Fibroblast of lung (primary cell): ENCODE measurements around the gene UPK1B. TPM values are rescaled to one million over a fixed set of nuclear protein-coding genes. Genes with fewer than 3 reads are reported as not detected.
"Not testable (repeated sequence)": the region's sequence is repeated elsewhere in the genome, so short reads cannot be mapped to it uniquely, and the experiment has no call there.

Experiments
- DNase-seq, 2 donors: peaks; one replicate each; pipeline versions ENCODE4 v3.0.0 to v3.0.0-alpha.2; 2010; ENCODE audit warnings: low read depth in 2 of 2
- H2AFZ ChIP-seq: 2 replicates; pipeline ENCODE4 v1.5.1; 2012; ENCODE audit warnings: low read length, control low read depth, inconsistent platforms
- H3K27ac ChIP-seq: 2 replicates; pipeline ENCODE4 v1.5.1; 2011; ENCODE audit warnings: low read length, control low read depth; ENCODE audit not compliant: insufficient read depth
- H3K27me3 ChIP-seq: 2 replicates; pipeline ENCODE4 v1.5.1; 2011; ENCODE audit warnings: mild to moderate bottlenecking, low read length; ENCODE audit not compliant: control insufficient read depth, insufficient read depth
- H3K36me3 ChIP-seq: 2 replicates; pipeline ENCODE4 v1.5.1; 2011; ENCODE audit warnings: low read length; ENCODE audit not compliant: control insufficient read depth, insufficient read depth
- H3K4me1 ChIP-seq: 2 replicates; pipeline ENCODE4 v1.5.1; 2011; ENCODE audit warnings: low read length; ENCODE audit not compliant: control insufficient read depth, insufficient read depth; ENCODE audit errors: extremely low read depth
- H3K4me2 ChIP-seq: 2 replicates; pipeline ENCODE4 v1.5.1; 2011; ENCODE audit warnings: low read length, control low read depth; ENCODE audit not compliant: insufficient read depth; ENCODE audit errors: extremely low read depth
- H3K4me3 ChIP-seq, 4 experiments: fragments of 200-600 bp in 1 of 4; sonication (generic) in 1 of 4; replicated peaks in 1 of 4; 2 replicates each; pipeline ENCODE4 v1.5.1; 2011 to 2016; ENCODE audit warnings: low read length in 4 of 4, low read depth in 3 of 4, mild to moderate bottlenecking in 3 of 4, control low read depth in 2 of 4, inconsistent platforms in 1 of 4, mixed read lengths in 1 of 4; ENCODE audit not compliant: insufficient read depth in 1 of 4; ENCODE audit errors: control extremely low read depth in 1 of 4
- H3K79me2 ChIP-seq: 2 replicates; pipeline ENCODE4 v1.5.1; 2012; ENCODE audit warnings: mild to moderate bottlenecking, low read length, inconsistent platforms; ENCODE audit not compliant: control insufficient read depth, insufficient read depth
- H3K9ac ChIP-seq: 2 replicates; pipeline ENCODE4 v1.5.1; 2011; ENCODE audit warnings: mild to moderate bottlenecking, low read length, control low read depth; ENCODE audit not compliant: insufficient read depth
- H3K9me3 ChIP-seq: 2 replicates; pipeline ENCODE4 v1.5.1; 2012; ENCODE audit warnings: low read depth, low read length; ENCODE audit not compliant: control insufficient read depth, insufficient read depth
- H4K20me1 ChIP-seq: 2 replicates; pipeline ENCODE4 v1.5.1; 2011; ENCODE audit warnings: low read length; ENCODE audit not compliant: control insufficient read depth, insufficient read depth; ENCODE audit errors: extremely low read depth
- EZH2 ChIP-seq: IDR thresholded peaks from 2 replicates; pipeline ENCODE4 v1.5.1; 2012; ENCODE audit warnings: low read length, control low read depth, mild to moderate bottlenecking; ENCODE audit errors: missing control alignments
- polyA minus RNA-seq: library from RNA; depleted of rRNA, polyadenylated mRNA; stranded (reverse); fragments of >200 nt; gene quantifications from 2 replicates; pipeline ENCODE4 v1.2.3, GENCODE V29; 2011; ENCODE audit warnings: low replicate concordance
- polyA plus RNA-seq, 2 donors: library from polyadenylated mRNA; depleted of rRNA in 1 of 2; stranded (reverse) in 1 of 2; unstranded in 1 of 2; fragments of >200 nt; gene quantifications; 2 replicates each; pipeline ENCODE4 v1.2.1, GENCODE V29; 2011 to 2012; ENCODE audit warnings: missing spikeins in 1 of 2
- total RNA-seq: library from RNA; depleted of rRNA; stranded (reverse); fragments of >200 nt; gene quantifications from 2 replicates; pipeline ENCODE4 v1.2.1, GENCODE V29; 2014
- TF ChIP-seq, protein P1 (sequence below), 2 donors: IDR thresholded peaks in 1 of 2; conservative IDR thresholded peaks in 1 of 2; 1 replicate in 1 of 2; 2 replicates in 1 of 2; pipeline ENCODE4 v1.5.1; 2011 to 2012; ENCODE audit warnings: low read length in 2 of 2, control low read depth in 1 of 2, inconsistent platforms in 1 of 2, low read depth in 1 of 2, mild to moderate bottlenecking in 1 of 2

Gene UPK1B
- total RNA-seq, result not detected in 2 replicates
- not detected in 2 replicates for polyA plus RNA-seq
- not detected in 2 replicates for polyA plus RNA-seq (2012)
- polyA minus RNA-seq, result not detected in 2 replicates

DNA sequence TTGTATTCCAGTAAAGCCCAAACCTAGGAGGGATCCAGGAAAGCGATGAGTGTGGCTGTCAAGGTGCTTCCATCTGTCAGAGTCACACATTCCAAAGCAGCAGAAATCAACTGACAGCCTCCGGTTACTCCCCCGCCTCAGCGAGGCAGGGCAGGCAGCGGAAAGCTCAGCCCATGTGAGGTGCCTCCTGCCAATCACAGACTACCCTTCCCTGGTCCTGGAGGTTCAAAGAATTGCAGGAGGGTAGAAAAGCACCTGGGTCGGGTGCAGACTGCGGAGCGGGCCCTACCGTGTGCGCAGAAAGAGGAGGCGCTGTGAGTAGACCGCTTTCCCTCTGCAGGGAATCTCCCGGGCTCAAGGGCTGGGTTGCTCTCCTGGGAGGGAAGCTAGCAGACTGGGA, at the start of gene UPK1B:
TSS of gene UPK1B (plus strand) at position 274 of the 400 bp plus-strand sequence. CDS start 13,144 bp downstream, outside the sequence.
- no peaks in the 10 kb centered on the region for H3K79me2 ChIP-seq
- no peak within 1 kb of the TSS for H2AFZ ChIP-seq
- no peaks in the 10 kb centered on the region for H3K36me3 ChIP-seq
- no peaks in the 10 kb centered on the region for H3K4me1 ChIP-seq
- H3K4me3 ChIP-seq, result no peak within 1 kb of the TSS
- H3K4me2 ChIP-seq, result no peak within 1 kb of the TSS
- TF ChIP-seq, protein P1, sequence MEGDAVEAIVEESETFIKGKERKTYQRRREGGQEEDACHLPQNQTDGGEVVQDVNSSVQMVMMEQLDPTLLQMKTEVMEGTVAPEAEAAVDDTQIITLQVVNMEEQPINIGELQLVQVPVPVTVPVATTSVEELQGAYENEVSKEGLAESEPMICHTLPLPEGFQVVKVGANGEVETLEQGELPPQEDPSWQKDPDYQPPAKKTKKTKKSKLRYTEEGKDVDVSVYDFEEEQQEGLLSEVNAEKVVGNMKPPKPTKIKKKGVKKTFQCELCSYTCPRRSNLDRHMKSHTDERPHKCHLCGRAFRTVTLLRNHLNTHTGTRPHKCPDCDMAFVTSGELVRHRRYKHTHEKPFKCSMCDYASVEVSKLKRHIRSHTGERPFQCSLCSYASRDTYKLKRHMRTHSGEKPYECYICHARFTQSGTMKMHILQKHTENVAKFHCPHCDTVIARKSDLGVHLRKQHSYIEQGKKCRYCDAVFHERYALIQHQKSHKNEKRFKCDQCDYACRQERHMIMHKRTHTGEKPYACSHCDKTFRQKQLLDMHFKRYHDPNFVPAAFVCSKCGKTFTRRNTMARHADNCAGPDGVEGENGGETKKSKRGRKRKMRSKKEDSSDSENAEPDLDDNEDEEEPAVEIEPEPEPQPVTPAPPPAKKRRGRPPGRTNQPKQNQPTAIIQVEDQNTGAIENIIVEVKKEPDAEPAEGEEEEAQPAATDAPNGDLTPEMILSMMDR (conservative IDR thresholded peaks at IDR 0.05 in 1 of 2, IDR thresholded peaks at IDR 0.05 in 1 of 2; ENCODE audit: low read depth in 1 of 2, low read length in 2 of 2), result no peak
- TF ChIP-seq EZH2, result no peak
- DNase-seq, result no peak
- no peak within 1 kb of the TSS for H3K27ac ChIP-seq
- H3K9ac ChIP-seq, result no peak within 1 kb of the TSS
- H3K9me3 ChIP-seq, result no peaks in the 10 kb centered on the region
- H4K20me1 ChIP-seq, result no peaks in the 10 kb centered on the region
- peaks cover 6% of the 10 kb centered on the region for H3K27me3 ChIP-seq

DNA sequence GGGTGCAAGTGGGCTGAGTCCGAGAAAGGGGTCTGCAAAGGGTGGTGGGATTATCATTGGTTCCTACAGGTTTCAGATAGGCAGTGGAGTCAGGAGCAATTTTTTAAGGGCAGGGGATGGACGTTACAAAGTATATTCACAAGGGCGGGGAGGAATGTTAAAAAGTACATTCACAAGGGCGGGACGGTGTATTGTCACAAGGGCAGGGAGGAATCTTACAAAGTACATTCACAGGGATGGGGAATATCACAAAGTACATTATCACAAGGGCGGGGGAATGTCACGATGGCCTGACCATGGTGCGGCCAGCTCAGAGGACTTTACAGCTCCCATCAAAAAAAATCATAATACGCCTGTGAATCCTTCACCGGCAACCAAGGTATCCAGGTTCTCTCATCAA, 48.1 kb upstream of the UPK1B start:
- no peak overlapping the region for H3K27ac ChIP-seq

DNA sequence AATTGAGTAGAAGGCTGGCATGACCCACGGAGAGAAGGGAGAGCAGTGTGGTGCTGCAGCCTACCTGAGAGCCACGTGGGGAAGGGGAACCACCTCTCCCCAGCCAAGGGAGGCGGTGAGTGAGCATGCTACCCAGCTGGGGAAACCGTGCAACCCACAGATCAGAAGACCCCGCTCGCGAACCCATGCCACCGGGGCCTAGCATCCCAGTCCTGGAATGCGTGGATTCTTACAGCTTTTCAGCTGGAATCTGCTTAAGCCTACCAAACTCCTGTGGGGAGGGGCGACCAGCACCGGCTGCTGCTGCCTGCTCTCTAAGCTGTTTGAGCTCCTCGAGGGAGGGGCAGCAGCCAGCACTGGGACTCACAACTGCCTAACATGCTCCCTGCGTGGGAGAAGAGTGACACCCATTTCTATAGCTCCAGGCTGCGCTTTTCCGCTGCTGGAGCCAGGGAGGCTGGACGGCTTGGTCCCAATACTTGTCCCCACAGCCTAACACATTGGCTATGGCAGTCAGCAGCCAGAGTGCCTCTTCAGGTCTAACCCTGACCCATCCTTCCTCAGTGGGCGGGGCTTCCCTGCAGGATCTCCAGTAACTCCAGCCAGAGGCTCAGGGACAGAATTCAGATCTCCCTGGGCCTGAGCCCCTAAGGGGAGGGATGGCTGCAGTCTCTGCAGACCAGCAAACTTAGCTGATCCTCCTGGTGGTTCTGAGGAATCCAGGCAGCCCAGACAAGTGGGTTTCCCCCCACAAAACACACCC, 47.5 kb upstream of the UPK1B start:
- no peak for TF ChIP-seq EZH2
- TF ChIP-seq, protein P1 (conservative IDR thresholded peaks at IDR 0.05 in 1 of 2, IDR thresholded peaks at IDR 0.05 in 1 of 2; ENCODE audit: low read depth in 1 of 2, low read length in 2 of 2), result no peak
- Histone ChIP-seq H3K9ac (no peak overlapping the region), H3K4me3 (no peak overlapping the region), H3K4me2 (no peak overlapping the region), H3K27me3 (no peaks in the 10 kb centered on the region), H4K20me1 (no peaks in the 10 kb centered on the region), H3K36me3 (no peaks in the 10 kb centered on the region), H3K79me2 (no peaks in the 10 kb centered on the region), H3K9me3 (no peaks in the 10 kb centered on the region), H2AFZ (no peak overlapping the region), H3K4me1 (no peaks in the 10 kb centered on the region), H3K27ac (no peak overlapping the region)
- no peak for DNase-seq

More for the DNA sequence above, 48.1 kb upstream of the UPK1B start:
- no peak for DNase-seq
- TF ChIP-seq, protein P1 (conservative IDR thresholded peaks at IDR 0.05 in 1 of 2, IDR thresholded peaks at IDR 0.05 in 1 of 2; ENCODE audit: low read depth in 1 of 2, low read length in 2 of 2), result no peak
- no peak for TF ChIP-seq EZH2
- Histone ChIP-seq H3K9me3 (no peaks in the 10 kb centered on the region), H3K79me2 (no peaks in the 10 kb centered on the region), H3K9ac (no peak overlapping the region), H3K4me1 (no peaks in the 10 kb centered on the region), H3K27me3 (no peaks in the 10 kb centered on the region), H3K4me2 (no peak overlapping the region), H3K36me3 (no peaks in the 10 kb centered on the region), H4K20me1 (no peaks in the 10 kb centered on the region), H3K4me3 (no peak overlapping the region), H2AFZ (no peak overlapping the region)

DNA sequence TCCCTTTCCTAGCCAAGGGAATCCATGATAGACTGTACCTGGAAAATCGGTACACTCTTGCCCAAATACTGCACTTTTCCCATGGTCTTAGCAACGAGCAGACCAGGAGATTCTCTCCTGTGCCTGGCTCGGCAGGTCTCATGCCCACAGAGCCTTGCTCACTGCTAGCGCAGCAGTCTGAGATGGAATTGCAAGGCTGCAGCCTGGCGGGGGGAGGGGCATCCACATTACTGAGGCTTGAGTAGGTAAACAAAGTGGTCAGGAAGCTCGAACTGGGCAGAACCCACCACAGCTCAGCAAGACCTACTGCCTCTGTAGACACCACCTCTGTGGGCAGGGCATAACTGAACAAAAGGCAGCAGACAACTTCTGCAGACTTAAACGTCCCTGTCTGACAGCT, 43.1 kb upstream of the UPK1B start:
- not testable (repeated sequence) for H3K4me3 ChIP-seq, H3K36me3 ChIP-seq, H4K20me1 ChIP-seq, H3K4me2 ChIP-seq, H3K27me3 ChIP-seq, H3K9ac ChIP-seq, H3K27ac ChIP-seq, H2AFZ ChIP-seq, DNase-seq, H3K79me2 ChIP-seq, H3K9me3 ChIP-seq, H3K4me1 ChIP-seq
